ENCODE data around the gene PAQR6. TPM values are rescaled to one million over a fixed set of nuclear protein-coding genes. Genes with fewer than 3 reads are reported as not detected.

Gene PAQR6
- total and polyA plus RNA-seq, 2 of the 4 experiments (the other 2 are of a cell fraction) = under 0.01 to 0.67 TPM

DNA sequence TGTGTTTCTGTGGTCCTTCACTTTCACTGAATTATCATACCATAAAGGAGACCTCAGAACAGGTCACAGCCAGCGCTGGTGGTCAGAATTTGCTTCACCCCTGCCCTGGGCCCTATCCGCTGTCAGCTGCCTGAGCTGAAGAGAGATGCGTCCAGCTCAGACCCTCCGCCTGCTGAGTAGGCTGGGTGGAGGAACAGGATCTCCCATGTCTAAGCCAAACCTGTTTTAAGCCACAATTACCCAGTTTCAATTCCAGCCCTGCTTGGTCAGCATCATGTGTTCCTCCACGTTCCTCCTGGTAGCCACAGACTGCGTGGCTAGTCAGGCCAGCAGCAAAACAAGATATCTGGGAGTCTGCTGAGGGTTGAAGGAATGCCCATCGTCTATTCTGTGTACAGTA is 19.4 kb downstream of the PAQR6 start:
- H3K56ac ChIP-seq (ENCODE audit: extremely low read depth, insufficient read depth, low read length) = no peak overlapping the region
- H3K23ac ChIP-seq (ENCODE audit: low read depth, low read length) = no peak overlapping the region
- dilution Hi-C loops (cut with HindIII; ENCODE audit: low sequenced_read_pairs, unreplicated experiment) (no loop called here), intact Hi-C loops (cut with micrococcal nuclease) (no loop called here), in situ Hi-C loops (cut with MboI; ENCODE audit: low sequenced_read_pairs) (loop anchor here (5.0 kb wide), 1 partner anchor 81 kb away; no protein-coding TSS in a partner anchor)
- peaks cover 9% of the 10 kb centered on the region for H3K9me1 ChIP-seq (ENCODE audit: insufficient read depth, low read length)
- H2AFZ ChIP-seq (replicated peaks; ENCODE audit: low read length, poor library complexity) = no peak overlapping the region
- no peak overlapping the region for H2AK5ac ChIP-seq (ENCODE audit: low read depth, low read length)
- H4K91ac ChIP-seq (ENCODE audit: insufficient read depth, low read depth, low read length) = no peak overlapping the region
- H3K14ac ChIP-seq (replicated peaks; ENCODE audit: low read depth, low read length) = no peak overlapping the region
- ChIA-PET CTCF (interaction anchor here (0.7 kb wide), 1 partner anchor 42 kb away, joined by 3 read pairs; no protein-coding TSS in a partner anchor), POLR2A (ENCODE audit: unreplicated experiment) (no interaction called here)
- no peak overlapping the region for H3K18ac ChIP-seq (ENCODE audit: low read depth, low read length)
- H3K4me2 ChIP-seq (ENCODE audit: low read depth, low read length) = no peak overlapping the region
- H4K8ac ChIP-seq (ENCODE audit: low read depth in 2 of 2, low read length in 2 of 2) = no peak overlapping the region
- H3K4me1 ChIP-seq (ENCODE audit: control insufficient read depth, insufficient read depth, low read length) = peaks cover 8% of the 10 kb centered on the region
- H3K27ac ChIP-seq (ENCODE audit: insufficient read depth, low read length) = no peak overlapping the region
- peaks cover 15% of the 10 kb centered on the region for H3K36me3 ChIP-seq (ENCODE audit: control insufficient read depth, insufficient read depth, low read length)
- TF ChIP-seq POLR2A (IDR thresholded peaks at IDR 0.05; ENCODE audit: low read depth, low read length) (no peak), RFX5 (IDR thresholded peaks at IDR 0.05; ENCODE audit: low read depth, low read length) (no peak), BHLHE40 (IDR thresholded peaks at IDR 0.05; ENCODE audit: low read depth, low read length) (no peak), RCOR1 (IDR thresholded peaks at IDR 0.05; ENCODE audit: insufficient replicate concordance, low read length) (no peak), ELK1 (IDR thresholded peaks at IDR 0.05; ENCODE audit: borderline replicate concordance, low read depth, low read length) (no peak), CHD1 (IDR thresholded peaks at IDR 0.05; ENCODE audit: low read depth, low read length) (no peak), SMC3 (IDR thresholded peaks at IDR 0.05; ENCODE audit: low read depth, low read length) (no peak), MAZ (IDR thresholded peaks at IDR 0.05; ENCODE audit: borderline replicate concordance, low read depth, low read length) (no peak), CEBPB (IDR thresholded peaks at IDR 0.05; ENCODE audit: low read depth, low read length) (no peak), RAD21 (IDR thresholded peaks at IDR 0.05; ENCODE audit: low read length) (no peak), FOS (IDR thresholded peaks at IDR 0.05; ENCODE audit: low read depth, low read length) (no peak)
- TF ChIP-seq, protein P1, sequence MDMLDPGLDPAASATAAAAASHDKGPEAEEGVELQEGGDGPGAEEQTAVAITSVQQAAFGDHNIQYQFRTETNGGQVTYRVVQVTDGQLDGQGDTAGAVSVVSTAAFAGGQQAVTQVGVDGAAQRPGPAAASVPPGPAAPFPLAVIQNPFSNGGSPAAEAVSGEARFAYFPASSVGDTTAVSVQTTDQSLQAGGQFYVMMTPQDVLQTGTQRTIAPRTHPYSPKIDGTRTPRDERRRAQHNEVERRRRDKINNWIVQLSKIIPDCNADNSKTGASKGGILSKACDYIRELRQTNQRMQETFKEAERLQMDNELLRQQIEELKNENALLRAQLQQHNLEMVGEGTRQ (IDR thresholded peaks at IDR 0.05; ENCODE audit: low read depth, low read length) = no peak
- TF ChIP-seq, protein P2, sequence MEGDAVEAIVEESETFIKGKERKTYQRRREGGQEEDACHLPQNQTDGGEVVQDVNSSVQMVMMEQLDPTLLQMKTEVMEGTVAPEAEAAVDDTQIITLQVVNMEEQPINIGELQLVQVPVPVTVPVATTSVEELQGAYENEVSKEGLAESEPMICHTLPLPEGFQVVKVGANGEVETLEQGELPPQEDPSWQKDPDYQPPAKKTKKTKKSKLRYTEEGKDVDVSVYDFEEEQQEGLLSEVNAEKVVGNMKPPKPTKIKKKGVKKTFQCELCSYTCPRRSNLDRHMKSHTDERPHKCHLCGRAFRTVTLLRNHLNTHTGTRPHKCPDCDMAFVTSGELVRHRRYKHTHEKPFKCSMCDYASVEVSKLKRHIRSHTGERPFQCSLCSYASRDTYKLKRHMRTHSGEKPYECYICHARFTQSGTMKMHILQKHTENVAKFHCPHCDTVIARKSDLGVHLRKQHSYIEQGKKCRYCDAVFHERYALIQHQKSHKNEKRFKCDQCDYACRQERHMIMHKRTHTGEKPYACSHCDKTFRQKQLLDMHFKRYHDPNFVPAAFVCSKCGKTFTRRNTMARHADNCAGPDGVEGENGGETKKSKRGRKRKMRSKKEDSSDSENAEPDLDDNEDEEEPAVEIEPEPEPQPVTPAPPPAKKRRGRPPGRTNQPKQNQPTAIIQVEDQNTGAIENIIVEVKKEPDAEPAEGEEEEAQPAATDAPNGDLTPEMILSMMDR (conservative IDR thresholded peaks at IDR 0.05; ENCODE audit: low read depth, low read length) = no peak
- no peak overlapping the region for H4K5ac ChIP-seq (ENCODE audit: low read depth, low read length)
- H2BK15ac ChIP-seq (ENCODE audit: low read depth, low read length) = no peak overlapping the region
- H3K4ac ChIP-seq (ENCODE audit: low read depth, low read length) = no peak overlapping the region
- H2BK120ac ChIP-seq (ENCODE audit: low read depth, low read length) = no peak overlapping the region
- H3K79me1 ChIP-seq (ENCODE audit: low read depth in 1 of 2, low read length in 2 of 2) = peaks cover 8 to 17% of the 10 kb centered on the region in 2 experiments
- no peak overlapping the region for H3K4me3 ChIP-seq (ENCODE audit: insufficient read depth, low read depth, low read length)
- H3K27me3 ChIP-seq (ENCODE audit: control insufficient read depth, insufficient read depth, low read length) = no peaks in the 10 kb centered on the region
- H3K9ac ChIP-seq (ENCODE audit: low read depth, low read length) = no peak overlapping the region
- peak overlapping the region; percentile 61 for H2AK9ac ChIP-seq (replicated peaks; ENCODE audit: low read depth, low read length, poor library complexity)
- no peak overlapping the region for H2BK5ac ChIP-seq (ENCODE audit: low read depth, low read length, poor library complexity, severe bottlenecking)
- DNase-seq (no peak), ATAC-seq (ENCODE audit: low read depth) (no peak)
- no CpG with 5 or more reads among the region's 7 CpGs for WGBS, 2 experiments (ENCODE audit: extremely low coverage in 2 of 2, insufficient read length in 1 of 2)
- no peak overlapping the region for H2BK20ac ChIP-seq (ENCODE audit: low read depth, low read length)
- no TSS peak for BruUV-seq (replicated peaks)
- no peaks in the 10 kb centered on the region for H3K9me3 ChIP-seq (ENCODE audit: control insufficient read depth, insufficient read depth, low read length)
- 0 out of 2 replicates have a peak, but pooled peaks cover under 1% of the 10 kb centered on the region for H4K20me1 ChIP-seq (ENCODE audit: insufficient read depth, low read length)
